ENCODE measurements around the gene AOC1. TPM values are rescaled to one million over a fixed set of nuclear protein-coding genes. Genes with fewer than 3 reads are reported as not detected.

The AOC1 gene
- total RNA-seq, 6 experiments from 2014 or later: not detected

GRCh38 chr7:150856303-150857275, 4.3 kb downstream of the AOC1 start:
- no peak for DNase-seq
- Mint-ChIP-seq H3K27ac (no peak overlapping the region), H3K27me3 (ENCODE audit: insufficient read depth) (peaks cover 7% of the 10 kb centered on the region), H3K4me1 (ENCODE audit: low read depth) (no peaks in the 10 kb centered on the region), H3K4me3 (no peak overlapping the region), H3K9me3 (no peaks in the 10 kb centered on the region), H3K36me3 (ENCODE audit: low read depth) (no peaks in the 10 kb centered on the region)
- TF ChIP-seq CTCF (IDR thresholded peaks at IDR 0.05): no peak

- H3K36me3 Mint-ChIP-seq (ENCODE audit: low read depth): no peaks in the 10 kb centered on the region
- no peaks in the 10 kb centered on the region for H3K9me3 Mint-ChIP-seq
- H3K4me1 Mint-ChIP-seq (ENCODE audit: low read depth): no peaks in the 10 kb centered on the region
- H3K27me3 Mint-ChIP-seq (ENCODE audit: insufficient read depth): peaks cover 5% of the 10 kb centered on the region; the same call in 1 of the 2 replicates
- H3K27ac Mint-ChIP-seq: no peak overlapping the region
- TF ChIP-seq CTCF (IDR thresholded peaks at IDR 0.05): no peak
- DNase-seq: no peak
- no peak overlapping the region for H3K4me3 Mint-ChIP-seq
Observed at GRCh38 chr7:150857276-150858055, 5.1 kb downstream of the AOC1 start.

DNA sequence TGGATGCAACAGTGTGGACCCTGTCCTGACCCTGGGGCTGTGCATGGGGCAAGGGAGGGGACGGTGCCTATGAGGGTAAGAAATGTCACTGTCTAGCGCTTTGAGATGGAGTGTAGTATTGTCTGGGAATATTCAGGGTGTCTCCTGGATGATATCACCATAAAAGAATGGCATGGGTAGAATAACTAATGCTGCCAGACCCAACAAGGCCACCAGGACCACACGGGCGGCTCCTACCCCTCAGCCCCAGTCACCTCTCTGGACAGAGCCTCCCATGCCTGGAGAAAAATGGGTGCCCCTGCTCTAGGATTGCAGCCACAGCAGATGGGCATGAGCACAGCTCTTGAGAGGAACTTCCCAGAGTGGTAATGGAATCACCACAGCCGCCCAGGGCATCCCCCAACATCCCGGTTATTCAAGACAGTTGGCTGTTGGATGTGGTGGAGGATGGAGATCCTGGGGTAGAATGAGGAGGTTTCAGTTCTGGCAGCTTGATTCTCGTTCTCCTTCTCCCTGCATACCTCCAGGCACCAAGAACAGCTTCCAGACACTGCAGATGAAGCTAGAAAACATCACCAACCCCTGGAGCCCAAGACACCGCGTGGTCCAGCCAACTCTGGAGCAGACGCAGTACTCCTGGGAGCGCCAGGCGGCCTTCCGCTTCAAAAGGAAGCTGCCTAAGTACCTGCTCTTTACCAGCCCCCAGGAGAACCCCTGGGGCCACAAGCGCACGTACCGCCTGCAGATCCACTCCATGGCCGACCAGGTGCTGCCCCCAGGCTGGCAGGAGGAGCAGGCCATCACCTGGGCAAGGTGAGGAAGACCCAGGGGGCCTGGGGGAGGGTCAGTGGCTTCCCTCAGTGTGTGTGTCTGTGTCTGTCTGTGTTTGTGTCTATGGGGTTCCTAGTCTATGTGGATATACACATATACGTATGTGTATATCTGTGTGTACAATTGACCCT, 6.2 kb downstream of the AOC1 start:
- TF ChIP-seq CTCF (IDR thresholded peaks at IDR 0.05): no peak
- H3K27ac Mint-ChIP-seq: no peak overlapping the region
- no peaks in the 10 kb centered on the region for H3K36me3 Mint-ChIP-seq (ENCODE audit: low read depth)
- no peaks in the 10 kb centered on the region for H3K4me1 Mint-ChIP-seq (ENCODE audit: low read depth)
- no peak for DNase-seq
- no peak overlapping the region for H3K4me3 Mint-ChIP-seq
- no peaks in the 10 kb centered on the region for H3K9me3 Mint-ChIP-seq
- peaks cover 3% of the 10 kb centered on the region for H3K27me3 Mint-ChIP-seq (ENCODE audit: insufficient read depth)

- TF ChIP-seq CTCF (IDR thresholded peaks at IDR 0.05): no peak
- no peak overlapping the region for H3K27ac Mint-ChIP-seq
- no peaks in the 10 kb centered on the region for H3K4me1 Mint-ChIP-seq (ENCODE audit: low read depth)
- peaks cover 3% of the 10 kb centered on the region for H3K27me3 Mint-ChIP-seq (ENCODE audit: insufficient read depth)
- DNase-seq: no peak
- no peaks in the 10 kb centered on the region for H3K9me3 Mint-ChIP-seq
- no peaks in the 10 kb centered on the region for H3K36me3 Mint-ChIP-seq (ENCODE audit: low read depth)
- no peak overlapping the region for H3K4me3 Mint-ChIP-seq
Observed at GRCh38 chr7:150860291-150860977, 8.1 kb downstream of the AOC1 start.
